DOHH2 (cell line): ENCODE results near the gene TP63.

Experiments used
- CTCF ChIP-seq: fragments of 200-600 bp; sonication (generic); IDR thresholded peaks from one replicate; pipeline ENCODE4 v1.5.1; 2014; ENCODE audit warnings: antibody characterized with exemption, mild to moderate bottlenecking, low read depth, low read length; ENCODE audit not compliant: poor library complexity, severe bottlenecking
- EZH2phosphoT487 ChIP-seq: fragments of 200-600 bp; sonication (generic); IDR thresholded peaks from 2 replicates; pipeline ENCODE4 v1.6.1; 2017; ENCODE audit warnings: borderline replicate concordance, mild to moderate bottlenecking, antibody characterized with exemption, low read length, moderate library complexity, mixed read lengths

DNA sequence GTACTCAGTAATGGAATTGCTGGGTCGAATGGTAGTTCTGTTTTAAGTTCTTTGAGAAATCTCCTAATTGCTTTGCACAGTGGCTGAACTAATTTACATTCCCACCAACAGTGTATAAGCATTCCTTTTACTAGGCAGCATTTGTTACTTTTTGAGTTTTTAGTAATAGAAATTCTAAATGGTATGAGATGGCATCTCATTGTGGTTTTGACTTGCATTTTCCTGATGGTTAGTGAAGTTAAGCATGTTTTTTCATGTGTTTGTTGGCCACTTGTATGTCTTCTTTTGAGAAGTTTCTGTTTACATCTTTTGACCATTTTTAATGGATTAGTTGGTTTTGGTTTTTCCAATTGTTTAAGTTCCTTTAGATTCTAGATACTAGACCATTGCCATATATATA lies 28.4 kb downstream of the TP63 start:
- TF ChIP-seq CTCF (no peak), EZH2phosphoT487 (no peak)
